Small intestine (tissue), 7 donors: ENCODE measurements around the gene MLLT3. TPM values are rescaled to one million over a fixed set of nuclear protein-coding genes. Genes with fewer than 3 reads are reported as not detected.

Source experiments
- DNase-seq, 2 donors: peaks; one replicate each; pipeline versions ENCODE4 v3.0.0 to v3.0.0-alpha.2; 2013
- FAIRE-seq: peaks from 2 replicates; lab custom pipeline; 2012; peaks lifted over from hg19 to GRCh38; lab: Jason Lieb, UNC
- H3K27ac ChIP-seq, 3 donors: one replicate each; pipeline ENCODE4 v1.5.1; 2013; ENCODE audit warnings: low read length in 2 of 3, mild to moderate bottlenecking in 2 of 3, control low read depth in 1 of 3, inconsistent platforms in 1 of 3, low read depth in 1 of 3, moderate library complexity in 1 of 3
- H3K27me3 ChIP-seq, 3 donors: one replicate each; pipeline ENCODE4 v1.6.1; 2013; ENCODE audit warnings: low read length in 3 of 3, inconsistent platforms in 1 of 3; ENCODE audit not compliant: control insufficient read depth in 3 of 3, insufficient read depth in 3 of 3
- H3K36me3 ChIP-seq, 3 donors: one replicate each; pipeline ENCODE4 v1.6.1; 2013; ENCODE audit warnings: low read length in 3 of 3, inconsistent platforms in 1 of 3, low read depth in 1 of 3, mild to moderate bottlenecking in 1 of 3, moderate library complexity in 1 of 3; ENCODE audit not compliant: control insufficient read depth in 3 of 3, insufficient read depth in 2 of 3
- H3K4me1 ChIP-seq, 3 donors: one replicate each; pipeline ENCODE4 v1.6.1; 2013; ENCODE audit warnings: low read length in 2 of 3, inconsistent platforms in 1 of 3, low read depth in 1 of 3, mild to moderate bottlenecking in 1 of 3, moderate library complexity in 1 of 3; ENCODE audit not compliant: control insufficient read depth in 3 of 3, insufficient read depth in 2 of 3
- H3K4me3 ChIP-seq, 3 donors: one replicate each; pipeline ENCODE4 v1.5.1; 2013; ENCODE audit warnings: low read length in 3 of 3, control low read depth in 1 of 3, inconsistent platforms in 1 of 3, low read depth in 1 of 3, mild to moderate bottlenecking in 1 of 3, moderate library complexity in 1 of 3
- H3K9me3 ChIP-seq, 2 donors: one replicate each; pipeline ENCODE4 v1.6.1; 2013; ENCODE audit warnings: low read depth in 1 of 2, low read length in 1 of 2; ENCODE audit not compliant: control insufficient read depth in 2 of 2, insufficient read depth in 1 of 2
- WGBS, 3 donors: extraction: QIAGEN DNeasy Blood & Tissue Kit; methylation state at CpG; one replicate each; pipeline ENCODE4 v1.1.7; 2013; 5-methylcytosine and 5-hydroxymethylcytosine counted together
- polyA plus RNA-seq, 4 donors: library from polyadenylated mRNA; stranded (reverse) in 3 of 4; unstranded in 1 of 4; fragments of 200-250 nt in 3 of 4; fragments of 120-200 nt in 1 of 4; gene quantifications; one replicate each; pipeline versions ENCODE4 v1.2.1 to v1.2.3, GENCODE V29; 2013
- donor health status: healthy with polysubstance abuse.
- donor health status: control.
- donor health status: control.
- donor health status: Bipolar disorder and iron deficiency.
- donor health status: healthy.

MLLT3 gene
- polyA plus RNA-seq, 4 donors = 8.9 to 34.5 (median 14.0) TPM

GRCh38 chr9:20549053-20549452 is 73.2 kb downstream of the MLLT3 start:
- Histone ChIP-seq H3K36me3 (no peaks in the 10 kb centered on the region), H3K27me3 (no peaks in the 10 kb centered on the region), H3K4me1 (peaks cover 0 to 24% (median 8%) of the 10 kb centered on the region in 3 donors), H3K27ac (no peak overlapping the region), H3K9me3 (no peaks in the 10 kb centered on the region), H3K4me3 (no peak overlapping the region)
- no peak for DNase-seq
- no peak for FAIRE-seq
- WGBS, 3 donors = 89 to 97% (median 91%) methylated on average over 3 of the region's 3 CpGs

GRCh38 chr9:20545023-20545622 is 77.2 kb downstream of the MLLT3 start:
- Histone ChIP-seq H3K4me3 (no peak overlapping the region), H3K36me3 (peaks cover 0 to 4% (median 0%) of the 10 kb centered on the region in 3 donors), H3K27ac (no peak overlapping the region), H3K27me3 (no peaks in the 10 kb centered on the region), H3K9me3 (peaks cover 2 to 14% of the 10 kb centered on the region in 2 donors), H3K4me1 (no peaks in the 10 kb centered on the region)
- DNase-seq (no peak), FAIRE-seq (no peak)
- WGBS, 3 donors = 94 to 100% (median 98%) methylated on average over 3 of the region's 3 CpGs

- DNase-seq (no peak), FAIRE-seq (no peak)
- Histone ChIP-seq H3K9me3 (peaks cover 4 to 24% of the 10 kb centered on the region in 2 donors), H3K27me3 (no peaks in the 10 kb centered on the region), H3K36me3 (peaks cover 0 to 7% (median 0%) of the 10 kb centered on the region in 3 donors), H3K27ac (no peak overlapping the region), H3K4me1 (no peaks in the 10 kb centered on the region), H3K4me3 (no peak overlapping the region)
- 89 to 95% (median 90%) methylated on average over 5 of the region's 5 CpGs for WGBS, 3 donors
These were observed 82.0 kb downstream of the MLLT3 start for GRCh38 chr9:20540169-20540863.

GRCh38 chr9:20538956-20539355 is 83.3 kb downstream of the MLLT3 start:
- peaks cover 4 to 24% of the 10 kb centered on the region in 2 donors for H3K9me3 ChIP-seq
- DNase-seq (no peak), FAIRE-seq (no peak)
- no peak overlapping the region for H3K27ac ChIP-seq
- WGBS, 3 donors = 77 to 90% (median 87%) methylated on average over 1 of the region's 1 CpG
- no peak overlapping the region for H3K4me3 ChIP-seq
- H3K4me1 ChIP-seq = no peaks in the 10 kb centered on the region
- no peaks in the 10 kb centered on the region for H3K27me3 ChIP-seq
- H3K36me3 ChIP-seq = peaks cover 0 to 7% (median 0%) of the 10 kb centered on the region in 3 donors

- Histone ChIP-seq H3K4me3 (no peak overlapping the region), H3K4me1 (no peaks in the 10 kb centered on the region), H3K36me3 (peaks cover 0 to 7% (median 0%) of the 10 kb centered on the region in 3 donors), H3K9me3 (peaks cover 4 to 24% of the 10 kb centered on the region in 2 donors), H3K27me3 (no peaks in the 10 kb centered on the region), H3K27ac (no peak overlapping the region)
- DNase-seq = no peak
- no peak for FAIRE-seq
These were observed 84.2 kb downstream of the MLLT3 start for GRCh38 chr9:20538092-20538491.

GRCh38 chr9:20537294-20537693 is 85.0 kb downstream of the MLLT3 start:
- WGBS, 3 donors = 46 to 63% (median 47%) methylated on average over 2 of the region's 2 CpGs
- Histone ChIP-seq H3K9me3 (peaks cover 4 to 24% of the 10 kb centered on the region in 2 donors), H3K4me3 (no peak overlapping the region), H3K36me3 (peaks cover 0 to 7% (median 0%) of the 10 kb centered on the region in 3 donors), H3K4me1 (no peaks in the 10 kb centered on the region), H3K27ac (no peak overlapping the region), H3K27me3 (no peaks in the 10 kb centered on the region)
- DNase-seq = no peak
- FAIRE-seq = no peak

- Histone ChIP-seq H3K4me1 (no peaks in the 10 kb centered on the region), H3K27ac (no peak overlapping the region), H3K4me3 (no peak overlapping the region), H3K9me3 (no peaks in the 10 kb centered on the region), H3K27me3 (no peaks in the 10 kb centered on the region), H3K36me3 (no peaks in the 10 kb centered on the region)
- FAIRE-seq (no peak), DNase-seq (no peak)
- WGBS, 3 donors = 90 to 95% (median 94%) methylated on average over 4 of the region's 4 CpGs
These were observed 89.7 kb downstream of the MLLT3 start for GRCh38 chr9:20532584-20532983.

GRCh38 chr9:20529837-20530236 is 92.5 kb downstream of the MLLT3 start:
- no peak overlapping the region for H3K27ac ChIP-seq
- H3K4me1 ChIP-seq = no peaks in the 10 kb centered on the region
- no peaks in the 10 kb centered on the region for H3K36me3 ChIP-seq
- WGBS, 3 donors = 64 to 70% (median 64%) methylated on average over 2 of the region's 2 CpGs
- no peaks in the 10 kb centered on the region for H3K27me3 ChIP-seq
- DNase-seq (no peak), FAIRE-seq (no peak)
- H3K9me3 ChIP-seq = no peaks in the 10 kb centered on the region
- no peak overlapping the region for H3K4me3 ChIP-seq
